Common myeloid progenitor, CD34-positive (primary cell): ENCODE data around the gene BTBD9.

ENCODE experiments used
- CTCF ChIA-PET: fragments of 350-600 bp; sonication (Branson Sonifier 250); formaldehyde crosslinking; loops from one replicate; lab custom pipeline; 2021; ENCODE audit warnings: antibody characterized with exemption; lab: Charles Lee
- POLR2A ChIA-PET: fragments of 350-600 bp; sonication (Branson Sonifier 250); formaldehyde crosslinking; loops from one replicate; lab custom pipeline; 2021; ENCODE audit warnings: antibody characterized with exemption; lab: Charles Lee
- DNase-seq, 3 donors: peaks; one replicate each; pipeline versions ENCODE4 v3.0.0 to v3.0.0-alpha.2; 2013
- H3K27ac ChIP-seq, 2 experiments: 1 replicate in 1 of 2; 2 replicates in 1 of 2; pipeline ENCODE4 v1.7.0; 2013; ENCODE audit warnings: inconsistent platforms in 2 of 2, low read length in 2 of 2, mild to moderate bottlenecking in 2 of 2, low read depth in 1 of 2, moderate library complexity in 1 of 2; ENCODE audit not compliant: severe bottlenecking in 2 of 2, insufficient read depth in 1 of 2, poor library complexity in 1 of 2
- H3K27me3 ChIP-seq, 5 experiments: replicated peaks in 2 of 5; 1 replicate in 3 of 5; 2 replicates in 2 of 5; pipeline versions ENCODE4 v1.6.1 to v1.7.0; 2013; ENCODE audit warnings: low read length in 4 of 5, mild to moderate bottlenecking in 2 of 5, moderate library complexity in 2 of 5, inconsistent platforms in 1 of 5; ENCODE audit not compliant: insufficient read depth in 5 of 5, control insufficient read depth in 4 of 5
- H3K36me3 ChIP-seq, 4 experiments: 1 replicate in 2 of 4; 2 replicates in 2 of 4; pipeline versions ENCODE4 v1.6.1 to v1.7.0; 2013; ENCODE audit warnings: low read length in 3 of 4, control low read depth in 1 of 4, mild to moderate bottlenecking in 1 of 4; ENCODE audit not compliant: control insufficient read depth in 4 of 4, insufficient read depth in 4 of 4
- H3K4me1 ChIP-seq, 4 experiments: 1 replicate in 3 of 4; 2 replicates in 1 of 4; pipeline versions ENCODE4 v1.6.1 to v1.7.1; 2013; ENCODE audit warnings: low read length in 3 of 4, mild to moderate bottlenecking in 3 of 4, control low read depth in 1 of 4, inconsistent platforms in 1 of 4, moderate library complexity in 1 of 4; ENCODE audit not compliant: control insufficient read depth in 4 of 4, insufficient read depth in 4 of 4; ENCODE audit errors: control extremely low read depth in 1 of 4
- H3K4me3 ChIP-seq, 7 experiments: 1 replicate in 4 of 7; 2 replicates in 3 of 7; pipeline versions ENCODE4 v1.5.1 to v1.7.0; 2013; ENCODE audit warnings: mild to moderate bottlenecking in 7 of 7, low read length in 6 of 7, moderate library complexity in 6 of 7, inconsistent platforms in 2 of 7, low read depth in 2 of 7, control low read depth in 1 of 7; ENCODE audit not compliant: insufficient read depth in 4 of 7, control insufficient read depth in 1 of 7; ENCODE audit errors: extremely low read depth in 1 of 7
- H3K9me3 ChIP-seq, 5 experiments: 1 replicate in 4 of 5; 2 replicates in 1 of 5; pipeline versions ENCODE4 v1.6.1 to v1.7.1; 2013; ENCODE audit warnings: low read length in 4 of 5, mild to moderate bottlenecking in 2 of 5, inconsistent platforms in 1 of 5, low read depth in 1 of 5, moderate library complexity in 1 of 5; ENCODE audit not compliant: control insufficient read depth in 4 of 5, insufficient read depth in 2 of 5; ENCODE audit errors: control extremely low read depth in 1 of 5
- WGBS: methylation state at CpG from one replicate; pipeline ENCODE4 v1.1.5; 2013; ENCODE audit not compliant: insufficient coverage; 5-methylcytosine and 5-hydroxymethylcytosine counted together

BTBD9 gene

GRCh38 chr6:38320843-38321242 lies 318.9 kb downstream of the BTBD9 start:
- no peaks in the 10 kb centered on the region for H3K4me1 ChIP-seq
- no peak for DNase-seq
- H3K4me3 ChIP-seq = no peak overlapping the region
- H3K9me3 ChIP-seq = peaks cover 0 to 2% (median 0%) of the 10 kb centered on the region in 5 experiments
- 90% methylated on average over 5 of the region's 6 CpGs for WGBS
- ChIA-PET CTCF (no interaction called here), POLR2A (no interaction called here)
- H3K27ac ChIP-seq = no peak overlapping the region
- H3K27me3 ChIP-seq = no peaks in the 10 kb centered on the region
- no peaks in the 10 kb centered on the region for H3K36me3 ChIP-seq

GRCh38 chr6:38320358-38320757 lies 319.4 kb downstream of the BTBD9 start:
- Histone ChIP-seq H3K27ac (no peak overlapping the region), H3K4me1 (no peaks in the 10 kb centered on the region), H3K27me3 (no peaks in the 10 kb centered on the region), H3K36me3 (no peaks in the 10 kb centered on the region), H3K9me3 (peaks cover 0 to 2% (median 0%) of the 10 kb centered on the region in 5 experiments), H3K4me3 (no peak overlapping the region)
- 93% methylated on average over 3 of the region's 3 CpGs for WGBS
- ChIA-PET CTCF (no interaction called here), POLR2A (no interaction called here)
- no peak for DNase-seq

- CTCF ChIA-PET = interaction anchor here (0.6 kb wide), 1 partner anchor 16 kb away, joined by 3 read pairs; no protein-coding TSS in a partner anchor
- POLR2A ChIA-PET = no interaction called here
- DNase-seq = no peak
- no peak overlapping the region for H3K27ac ChIP-seq
- H3K4me1 ChIP-seq = no peaks in the 10 kb centered on the region
- no peaks in the 10 kb centered on the region for H3K27me3 ChIP-seq
- H3K36me3 ChIP-seq = no peaks in the 10 kb centered on the region
- H3K9me3 ChIP-seq = peaks cover 0 to 2% (median 0%) of the 10 kb centered on the region in 5 experiments
- no peak overlapping the region for H3K4me3 ChIP-seq
- 96% methylated on average over 7 of the region's 11 CpGs for WGBS
Observed at GRCh38 chr6:38319256-38320212, 320.2 kb downstream of the BTBD9 start.

- peaks cover 0 to 2% (median 0%) of the 10 kb centered on the region in 5 experiments for H3K9me3 ChIP-seq
- no peaks in the 10 kb centered on the region for H3K27me3 ChIP-seq
- no peaks in the 10 kb centered on the region for H3K36me3 ChIP-seq
- H3K4me1 ChIP-seq = no peaks in the 10 kb centered on the region
- no peak overlapping the region for H3K27ac ChIP-seq
- CTCF ChIA-PET = no interaction called here
- POLR2A ChIA-PET = no interaction called here
- WGBS = no CpG with 5 or more reads among the region's 1 CpG
- no peak for DNase-seq
- no peak overlapping the region for H3K4me3 ChIP-seq
Observed at GRCh38 chr6:38316099-38316868, 323.4 kb downstream of the BTBD9 start.

- Histone ChIP-seq H3K4me1 (peaks cover 3 to 19% (median 13%) of the 10 kb centered on the region in 4 experiments), H3K27me3 (no peaks in the 10 kb centered on the region), H3K36me3 (no peaks in the 10 kb centered on the region), H3K9me3 (no peaks in the 10 kb centered on the region), H3K27ac (no peak overlapping the region), H3K4me3 (no peak overlapping the region)
- WGBS = 100% methylated on average over 1 of the region's 3 CpGs
- DNase-seq = no peak
- ChIA-PET CTCF (no interaction called here), POLR2A (no interaction called here)
Observed at GRCh38 chr6:38311201-38311600, 328.5 kb downstream of the BTBD9 start.

- Histone ChIP-seq H3K4me1 (peaks cover 3 to 20% (median 13%) of the 10 kb centered on the region in 4 experiments), H3K27ac (no peak overlapping the region), H3K36me3 (no peaks in the 10 kb centered on the region), H3K27me3 (no peaks in the 10 kb centered on the region), H3K4me3 (no peak overlapping the region), H3K9me3 (no peaks in the 10 kb centered on the region)
- ChIA-PET POLR2A (no interaction called here), CTCF (no interaction called here)
- WGBS = 100% methylated on average over 3 of the region's 5 CpGs
- no peak for DNase-seq
Observed at GRCh38 chr6:38310061-38310460, 329.7 kb downstream of the BTBD9 start.

GRCh38 chr6:38307740-38308139 lies 332.0 kb downstream of the BTBD9 start:
- no peaks in the 10 kb centered on the region for H3K36me3 ChIP-seq
- H3K4me3 ChIP-seq = no peak overlapping the region
- POLR2A ChIA-PET = no interaction called here
- no peaks in the 10 kb centered on the region for H3K27me3 ChIP-seq
- CTCF ChIA-PET = no interaction called here
- no peaks in the 10 kb centered on the region for H3K9me3 ChIP-seq
- peak overlapping the region in 1 of 2 experiments; percentile 16 for H3K27ac ChIP-seq
- DNase-seq = peak; percentile 19 to 78 (median 60)
- H3K4me1 ChIP-seq = peaks cover 3 to 20% (median 13%) of the 10 kb centered on the region in 4 experiments
